ENCODE data around the gene ATP6V0D1. TPM values are rescaled to one million over a fixed set of nuclear protein-coding genes. Genes with fewer than 3 reads are reported as not detected.

The ATP6V0D1 gene
- total RNA-seq, 1 donor from 2014 or later: 73.5 TPM

DNA sequence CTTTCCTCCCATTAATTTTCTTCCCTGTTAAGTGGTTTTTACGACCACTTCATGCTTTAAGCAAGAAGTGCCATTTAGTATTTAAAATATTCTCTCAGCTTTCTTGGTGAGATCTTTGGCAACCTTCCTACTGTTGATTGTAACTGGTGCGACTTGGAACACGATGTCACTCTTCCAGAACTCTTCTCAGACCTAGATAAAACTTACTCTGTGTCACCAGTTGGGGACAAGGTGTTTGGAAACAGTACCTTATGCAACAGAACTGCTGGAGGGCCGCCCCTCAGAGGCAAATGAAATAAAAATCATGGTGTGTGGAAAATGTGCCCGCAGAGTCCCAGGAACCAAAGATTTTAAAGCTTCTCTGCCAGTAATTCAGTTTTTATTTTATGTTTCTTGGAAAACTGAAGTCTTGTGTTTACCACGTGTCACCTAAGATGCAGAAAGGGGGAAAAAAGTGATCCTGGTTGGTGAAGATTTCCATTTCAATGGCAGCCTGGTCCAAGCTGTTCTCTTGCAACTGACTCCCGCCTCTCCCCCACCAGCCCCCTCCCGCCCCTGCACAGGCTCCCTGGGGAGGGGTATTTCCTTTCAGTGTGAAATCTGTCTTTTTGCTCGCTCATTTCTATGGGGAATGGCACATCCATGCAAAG, 57.2 kb downstream of the ATP6V0D1 start:
- Mint-ChIP-seq H3K4me3 (no peak overlapping the region), H3K27ac (peak overlapping the region; percentile 18), H3K4me1 (ENCODE audit: unreplicated experiment) (peaks cover 30% of the 10 kb centered on the region), H3K9me3 (no peaks in the 10 kb centered on the region), H3K36me3 (no peaks in the 10 kb centered on the region), H3K27me3 (peaks cover 31% of the 10 kb centered on the region)
- TF ChIP-seq, protein P1, sequence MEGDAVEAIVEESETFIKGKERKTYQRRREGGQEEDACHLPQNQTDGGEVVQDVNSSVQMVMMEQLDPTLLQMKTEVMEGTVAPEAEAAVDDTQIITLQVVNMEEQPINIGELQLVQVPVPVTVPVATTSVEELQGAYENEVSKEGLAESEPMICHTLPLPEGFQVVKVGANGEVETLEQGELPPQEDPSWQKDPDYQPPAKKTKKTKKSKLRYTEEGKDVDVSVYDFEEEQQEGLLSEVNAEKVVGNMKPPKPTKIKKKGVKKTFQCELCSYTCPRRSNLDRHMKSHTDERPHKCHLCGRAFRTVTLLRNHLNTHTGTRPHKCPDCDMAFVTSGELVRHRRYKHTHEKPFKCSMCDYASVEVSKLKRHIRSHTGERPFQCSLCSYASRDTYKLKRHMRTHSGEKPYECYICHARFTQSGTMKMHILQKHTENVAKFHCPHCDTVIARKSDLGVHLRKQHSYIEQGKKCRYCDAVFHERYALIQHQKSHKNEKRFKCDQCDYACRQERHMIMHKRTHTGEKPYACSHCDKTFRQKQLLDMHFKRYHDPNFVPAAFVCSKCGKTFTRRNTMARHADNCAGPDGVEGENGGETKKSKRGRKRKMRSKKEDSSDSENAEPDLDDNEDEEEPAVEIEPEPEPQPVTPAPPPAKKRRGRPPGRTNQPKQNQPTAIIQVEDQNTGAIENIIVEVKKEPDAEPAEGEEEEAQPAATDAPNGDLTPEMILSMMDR (conservative IDR thresholded peaks at IDR 0.05): no peak
- no peak for DNase-seq (ENCODE audit: extremely low spot score, unreplicated experiment)

DNA sequence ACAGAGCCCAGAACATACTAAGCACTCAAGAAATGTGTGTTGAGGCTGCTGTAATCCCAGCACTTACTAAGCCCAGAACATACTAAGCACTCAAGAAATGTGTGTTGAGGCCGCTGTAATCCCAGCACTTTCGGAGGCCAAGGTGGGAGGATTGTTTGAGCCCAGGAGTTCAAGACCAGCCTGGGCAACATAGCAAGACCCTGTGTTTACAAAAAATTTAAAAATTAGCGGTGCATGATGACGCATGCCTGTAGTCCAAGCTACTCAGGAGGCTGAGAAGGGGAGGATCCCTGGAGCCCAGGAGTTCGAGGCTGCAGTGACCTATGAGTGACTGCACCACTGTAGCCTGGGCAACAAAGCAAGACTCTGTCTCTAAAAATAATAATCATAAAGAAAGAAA, 57.9 kb downstream of the ATP6V0D1 start:
- no peak for DNase-seq (ENCODE audit: extremely low spot score, unreplicated experiment)
- TF ChIP-seq, protein P1 (conservative IDR thresholded peaks at IDR 0.05): no peak
- H3K27me3 Mint-ChIP-seq: peaks cover 26% of the 10 kb centered on the region
- no peak overlapping the region for H3K27ac Mint-ChIP-seq
- H3K4me1 Mint-ChIP-seq (ENCODE audit: unreplicated experiment): peaks cover 30% of the 10 kb centered on the region
- no peaks in the 10 kb centered on the region for H3K9me3 Mint-ChIP-seq
- H3K36me3 Mint-ChIP-seq: no peaks in the 10 kb centered on the region
- H3K4me3 Mint-ChIP-seq: no peak overlapping the region

DNA sequence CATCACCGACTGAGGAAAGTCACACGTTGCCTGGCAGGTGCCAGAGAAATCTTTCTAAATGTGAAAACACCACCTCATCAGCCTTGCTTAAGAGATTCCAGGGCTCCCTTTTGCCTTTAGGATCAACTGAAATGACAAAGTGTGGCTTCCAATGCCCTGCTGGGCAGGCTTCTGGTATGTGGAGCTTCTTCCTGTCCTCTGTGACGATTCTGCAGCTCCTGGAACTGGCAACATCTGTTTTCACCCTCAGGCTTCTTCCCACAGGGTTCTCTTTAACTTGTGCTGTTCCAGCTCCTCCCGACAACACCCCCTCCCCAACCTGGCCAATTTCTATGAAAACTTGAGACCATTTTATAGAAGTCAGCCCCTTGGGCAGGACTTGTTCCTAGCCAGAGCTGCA, 59.9 kb downstream of the ATP6V0D1 start:
- Mint-ChIP-seq H3K36me3 (no peaks in the 10 kb centered on the region), H3K4me3 (no peak overlapping the region), H3K27ac (no peak overlapping the region), H3K9me3 (no peaks in the 10 kb centered on the region), H3K4me1 (ENCODE audit: unreplicated experiment) (peaks cover 41% of the 10 kb centered on the region), H3K27me3 (peaks cover 14% of the 10 kb centered on the region)
- TF ChIP-seq, protein P1 (conservative IDR thresholded peaks at IDR 0.05): no peak
- DNase-seq (ENCODE audit: extremely low spot score, unreplicated experiment): no peak

DNA sequence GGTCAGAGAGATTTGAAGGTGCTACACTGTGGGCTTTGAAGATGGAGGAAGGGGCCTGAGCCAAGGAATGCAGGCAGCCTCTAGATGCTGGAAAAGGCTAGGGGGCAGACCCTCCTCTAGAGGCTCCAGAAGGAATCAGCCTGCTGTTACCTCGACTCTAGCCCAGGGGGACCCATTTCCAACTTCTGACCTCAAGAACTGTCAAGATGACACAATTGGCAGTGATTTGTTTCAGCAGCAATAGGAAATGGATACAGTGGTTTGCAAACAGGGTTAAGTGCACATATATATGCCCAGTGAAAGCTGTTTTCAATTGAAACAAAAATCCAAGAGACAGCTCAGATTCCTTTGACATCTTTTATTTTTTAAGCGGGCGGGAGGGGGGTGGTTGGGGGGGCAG, 61.0 kb downstream of the ATP6V0D1 start:
- no peaks in the 10 kb centered on the region for H3K9me3 Mint-ChIP-seq
- H3K36me3 Mint-ChIP-seq: no peaks in the 10 kb centered on the region
- no peak for DNase-seq (ENCODE audit: extremely low spot score, unreplicated experiment)
- TF ChIP-seq, protein P1 (conservative IDR thresholded peaks at IDR 0.05): no peak
- peaks cover 7% of the 10 kb centered on the region for H3K27me3 Mint-ChIP-seq
- H3K4me1 Mint-ChIP-seq (ENCODE audit: unreplicated experiment): peaks cover 37% of the 10 kb centered on the region
- H3K4me3 Mint-ChIP-seq: no peak overlapping the region
- H3K27ac Mint-ChIP-seq: no peak overlapping the region

DNA sequence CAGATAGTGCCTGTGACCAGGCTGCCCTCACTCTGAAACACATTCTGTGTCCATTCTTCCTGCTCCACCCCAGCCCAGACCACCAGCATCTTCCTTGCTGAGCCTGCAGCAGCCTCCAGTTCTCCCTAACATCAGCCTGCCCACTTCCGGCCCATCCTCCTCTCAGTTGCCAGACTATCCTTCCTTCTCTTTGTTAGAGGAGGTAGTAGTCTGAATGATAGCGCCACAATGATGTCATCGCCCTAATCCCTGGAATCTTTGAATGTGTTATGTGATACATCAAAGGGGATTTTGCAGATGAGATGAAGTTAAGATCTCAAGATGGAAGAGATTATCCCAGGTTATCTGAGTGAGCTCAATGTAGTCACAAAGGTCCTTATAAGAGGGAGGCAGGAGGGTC, 61.5 kb downstream of the ATP6V0D1 start:
- Mint-ChIP-seq H3K27ac (no peak overlapping the region), H3K9me3 (no peaks in the 10 kb centered on the region), H3K36me3 (no peaks in the 10 kb centered on the region), H3K27me3 (peaks cover 7% of the 10 kb centered on the region), H3K4me1 (ENCODE audit: unreplicated experiment) (peaks cover 35% of the 10 kb centered on the region), H3K4me3 (peak overlapping the region; percentile 1)
- no peak for DNase-seq (ENCODE audit: extremely low spot score, unreplicated experiment)
- TF ChIP-seq, protein P1 (conservative IDR thresholded peaks at IDR 0.05): no peak

All from type B pancreatic cell (in vitro differentiated cells).